GM18511 (cell line): ENCODE data around the gene DNAH11.
A peak's percentile ranks its signal among the peaks of the same experiment; 100 is the strongest.
"Not testable (repeated sequence)": the region's sequence is repeated elsewhere in the genome, so short reads cannot be mapped to it uniquely, and the experiment has no call there.

Source experiments
- ATAC-seq: cut with Tn5 transposase; IDR thresholded peaks from one replicate; pipeline ENCODE4 v1.9.1; 2021; ENCODE audit warnings: mild to moderate bottlenecking, moderate library complexity; ENCODE audit not compliant: unreplicated experiment

The DNAH11 gene

GRCh38 chr7:21766218-21766617 is 223.4 kb downstream of the DNAH11 start:
- no peak for ATAC-seq

- ATAC-seq: peak; percentile 82
Measured at GRCh38 chr7:21767300-21767900, 224.6 kb downstream of the DNAH11 start.

- ATAC-seq: no peak
Measured at GRCh38 chr7:21768279-21768678, 225.4 kb downstream of the DNAH11 start.

- ATAC-seq: no peak
Measured at GRCh38 chr7:21771266-21771665, 228.4 kb downstream of the DNAH11 start.

GRCh38 chr7:21771906-21772610 is 229.2 kb downstream of the DNAH11 start:
- ATAC-seq: no peak

GRCh38 chr7:21773326-21773725 is 230.5 kb downstream of the DNAH11 start:
- no peak for ATAC-seq

GRCh38 chr7:21777921-21778320 is 235.1 kb downstream of the DNAH11 start:
- ATAC-seq: no peak

GRCh38 chr7:21778953-21779352 is 236.1 kb downstream of the DNAH11 start:
- ATAC-seq: no peak

GRCh38 chr7:21782996-21783395 is 240.2 kb downstream of the DNAH11 start:
- no peak for ATAC-seq

GRCh38 chr7:21784989-21785388 is 242.2 kb downstream of the DNAH11 start:
- ATAC-seq: no peak

GRCh38 chr7:21805791-21806190 is 263.0 kb downstream of the DNAH11 start:
- no peak for ATAC-seq

- ATAC-seq: no peak
Measured at GRCh38 chr7:21806388-21806787, 263.5 kb downstream of the DNAH11 start.

GRCh38 chr7:21819048-21819447 is 276.2 kb downstream of the DNAH11 start:
- no peak for ATAC-seq

GRCh38 chr7:21828841-21829240 is 286.0 kb downstream of the DNAH11 start:
- ATAC-seq: no peak

- no peak for ATAC-seq
Measured at GRCh38 chr7:21829731-21830130, 286.9 kb downstream of the DNAH11 start.

- ATAC-seq: no peak
Measured at GRCh38 chr7:21844742-21845141, 301.9 kb downstream of the DNAH11 start.

GRCh38 chr7:21850531-21851285 is 307.9 kb downstream of the DNAH11 start:
- ATAC-seq: no peak

GRCh38 chr7:21851559-21851967 is 308.7 kb downstream of the DNAH11 start:
- no peak for ATAC-seq

GRCh38 chr7:21865631-21866204 is 322.9 kb downstream of the DNAH11 start:
- ATAC-seq: not testable (repeated sequence)

- ATAC-seq: no peak
Measured at GRCh38 chr7:21866731-21867130, 323.9 kb downstream of the DNAH11 start.

- ATAC-seq: no peak
Measured at GRCh38 chr7:21867226-21867625, 324.4 kb downstream of the DNAH11 start.
